ENCODE results near the gene HERPUD2. TPM values are rescaled to one million over a fixed set of nuclear protein-coding genes. Genes with fewer than 3 reads are reported as not detected.
"Not testable (repeated sequence)": the region's sequence is repeated elsewhere in the genome, so short reads cannot be mapped to it uniquely, and the experiment has no call there.

The HERPUD2 gene
- total and polyA plus RNA-seq, 2 of the 8 experiments (the other 6 are each of a cell fraction or from before 2014, with no cell fraction given): 18.3 to 27.3 TPM

DNA sequence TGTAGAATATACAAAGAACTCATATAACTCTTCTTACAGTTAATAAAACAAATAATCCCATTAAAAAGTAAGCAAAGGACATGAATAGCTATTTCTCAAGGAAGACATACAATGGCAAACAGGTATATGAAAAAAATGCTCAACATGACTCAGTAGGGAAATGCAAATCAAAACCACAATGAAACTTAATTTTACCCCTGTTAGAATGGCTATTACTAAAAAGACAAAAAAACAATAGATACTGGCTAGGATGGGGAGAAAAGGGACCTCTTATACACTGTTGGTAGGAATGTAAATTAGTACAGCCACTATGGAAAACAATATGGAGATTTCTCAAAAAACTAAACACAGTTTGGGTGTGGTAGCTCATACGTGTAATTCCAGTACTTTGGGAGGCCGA, 37.8 kb downstream of the HERPUD2 start:
- no peaks in the 10 kb centered on the region for H3K27me3 ChIP-seq (replicated peaks in 1 of 4; ENCODE audit: control insufficient read depth in 3 of 4, extremely low read depth in 1 of 4, insufficient read depth in 3 of 4, low read length in 3 of 4)
- H3K14ac ChIP-seq (ENCODE audit: insufficient read length): no peak overlapping the region
- POLR2A ChIA-PET (ENCODE audit: partially characterized antibody): no interaction called here
- FAIRE-seq (no peak), DNase-seq (ENCODE audit: low read depth in 1 of 2, low spot score in 2 of 2) (no peak)
- no peak overlapping the region for H3K9ac ChIP-seq (replicated peaks in 1 of 4; ENCODE audit: extremely low read depth in 1 of 4, low read depth in 3 of 4, low read length in 3 of 4)
- no peaks in the 10 kb centered on the region; a peak in 1 of 8 replicates for H3K36me3 ChIP-seq (ENCODE audit: control insufficient read depth in 2 of 4, insufficient read depth in 4 of 4, low read length in 3 of 4)
- no peaks in the 10 kb centered on the region for H3K9me3 ChIP-seq (ENCODE audit: insufficient read depth in 2 of 2, low read depth in 1 of 2, low read length in 1 of 2)
- no peak overlapping the region for H2AK5ac ChIP-seq (ENCODE audit: low read depth, low read length)
- H2AFZ ChIP-seq (ENCODE audit: low read length): no peak overlapping the region
- no peak overlapping the region for H3K4me2 ChIP-seq (ENCODE audit: insufficient read depth in 1 of 2, low read depth in 2 of 2, low read length in 2 of 2)
- H4K8ac ChIP-seq (ENCODE audit: extremely low read depth, insufficient read depth, low read length): no peak overlapping the region
- TF ChIP-seq JUND (IDR thresholded peaks at IDR 0.05; ENCODE audit: low read length) (no peak), ZNF274 (IDR thresholded peaks at IDR 0.05; ENCODE audit: borderline replicate concordance, extremely low read depth, low read length) (no peak)
- no peak overlapping the region for H2BK15ac ChIP-seq (ENCODE audit: low read length)
- H2BK20ac ChIP-seq (ENCODE audit: low read length): no peak overlapping the region
- WGBS, 2 experiments (ENCODE audit: extremely low coverage in 1 of 2, insufficient coverage in 1 of 2, insufficient read length in 1 of 2, insufficient replicate concordance in 2 of 2, low coverage in 1 of 2, low lambda C conversion rate in 2 of 2, missing lambda C conversion rate in 1 of 2): 86% methylated on average over 2 of the region's 2 CpGs; no CpG with 5 or more reads in 1 of the 2 experiments
- H2BK12ac ChIP-seq (ENCODE audit: low read depth, low read length): no peak overlapping the region
- no peak overlapping the region for H2BK120ac ChIP-seq (replicated peaks; ENCODE audit: low read depth, low read length)
- H3K23me2 ChIP-seq (ENCODE audit: low read depth, low read length): no peaks in the 10 kb centered on the region
- no peak overlapping the region for H3K56ac ChIP-seq (replicated peaks; ENCODE audit: insufficient read length, low read depth, low read length)
- H4K20me1 ChIP-seq (replicated peaks in 1 of 2; ENCODE audit: control insufficient read depth in 1 of 2, insufficient read depth in 2 of 2, low read length in 2 of 2): no peaks in the 10 kb centered on the region
- no peak overlapping the region for H4K5ac ChIP-seq (ENCODE audit: insufficient read length, low read depth, low read length)
- H4K91ac ChIP-seq (replicated peaks; ENCODE audit: insufficient read length, low read length): no peak overlapping the region
- no peaks in the 10 kb centered on the region for H3K79me1 ChIP-seq (ENCODE audit: low read depth, low read length)
- H3K4ac ChIP-seq (replicated peaks; ENCODE audit: insufficient read length, low read depth, low read length): no peak overlapping the region
- no peak overlapping the region for H2BK5ac ChIP-seq (ENCODE audit: low read depth, low read length)
- CTCF ChIA-PET (ENCODE audit: partially characterized antibody): no interaction called here
- no peak overlapping the region for H3K18ac ChIP-seq (ENCODE audit: extremely low read depth, low read length)
- H3K27ac ChIP-seq (ENCODE audit: low read depth, low read length): no peak overlapping the region
- no peaks in the 10 kb centered on the region for H3K4me1 ChIP-seq (replicated peaks in 1 of 4; ENCODE audit: control insufficient read depth in 3 of 4, insufficient read depth in 4 of 4, low read length in 3 of 4)
- H3K79me2 ChIP-seq (ENCODE audit: control insufficient read depth in 1 of 2, insufficient read depth in 2 of 2, low read length in 2 of 2): peaks cover 0 to 14% of the 10 kb centered on the region in 2 experiments; a peak in 2 of 4 replicates
- no peak overlapping the region for H3K4me3 ChIP-seq (ENCODE audit: extremely low read depth in 1 of 4, insufficient read depth in 2 of 4, low read depth in 3 of 4, low read length in 4 of 4)
- H3K23ac ChIP-seq (ENCODE audit: insufficient read length): no peak overlapping the region

DNA sequence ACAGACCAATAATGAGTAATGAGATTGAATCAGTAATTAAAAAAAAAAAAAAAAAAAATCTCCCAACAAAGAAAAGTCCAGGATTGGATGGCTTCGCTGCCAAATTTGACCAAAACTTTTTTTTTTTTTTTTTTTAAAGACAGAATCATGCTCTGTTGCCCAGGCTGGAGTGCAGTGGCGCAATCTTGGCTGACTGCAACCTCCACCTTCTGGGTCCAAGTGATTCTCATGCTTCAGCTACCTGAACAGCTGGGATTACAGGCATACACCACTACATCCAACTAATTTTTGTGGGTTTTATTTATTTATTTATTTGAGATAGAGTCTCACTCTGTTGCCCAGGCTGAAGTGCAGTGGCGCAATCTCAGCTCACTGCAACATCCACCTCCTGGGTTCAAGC, 40.4 kb downstream of the HERPUD2 start:
- H3K79me2 ChIP-seq (ENCODE audit: control insufficient read depth in 1 of 2, insufficient read depth in 2 of 2, low read length in 2 of 2): peaks cover 0 to 24% of the 10 kb centered on the region in 2 experiments; a peak in 2 of 4 replicates
- ChIA-PET POLR2A (ENCODE audit: partially characterized antibody) (interaction anchor here (0.8 kb wide), 1 partner anchor 53 kb away, joined by 4 read pairs; no protein-coding TSS in a partner anchor), CTCF (ENCODE audit: partially characterized antibody) (interaction anchor here (0.6 kb wide), 2 partner anchors 1216 to 1486 kb away, joined by 3 to 4 read pairs; no protein-coding TSS in a partner anchor)
- H3K4ac ChIP-seq (replicated peaks; ENCODE audit: insufficient read length, low read depth, low read length); H4K8ac ChIP-seq (ENCODE audit: extremely low read depth, insufficient read depth, low read length); H2BK20ac ChIP-seq (ENCODE audit: low read length); H3K27me3 ChIP-seq (replicated peaks in 1 of 4; ENCODE audit: control insufficient read depth in 3 of 4, extremely low read depth in 1 of 4, insufficient read depth in 3 of 4, low read length in 3 of 4); H3K23me2 ChIP-seq (ENCODE audit: low read depth, low read length); H3K23ac ChIP-seq (ENCODE audit: insufficient read length); H4K20me1 ChIP-seq (replicated peaks in 1 of 2; ENCODE audit: control insufficient read depth in 1 of 2, insufficient read depth in 2 of 2, low read length in 2 of 2); H3K14ac ChIP-seq (ENCODE audit: insufficient read length); H3K79me1 ChIP-seq (ENCODE audit: low read depth, low read length); H4K5ac ChIP-seq (ENCODE audit: insufficient read length, low read depth, low read length); H2BK12ac ChIP-seq (ENCODE audit: low read depth, low read length); H3K56ac ChIP-seq (replicated peaks; ENCODE audit: insufficient read length, low read depth, low read length); H3K18ac ChIP-seq (ENCODE audit: extremely low read depth, low read length); H3K27ac ChIP-seq (ENCODE audit: low read depth, low read length); H3K4me3 ChIP-seq (ENCODE audit: extremely low read depth in 1 of 4, insufficient read depth in 2 of 4, low read depth in 3 of 4, low read length in 4 of 4); H4K91ac ChIP-seq (replicated peaks; ENCODE audit: insufficient read length, low read length); H3K9me3 ChIP-seq (ENCODE audit: insufficient read depth in 2 of 2, low read depth in 1 of 2, low read length in 1 of 2); H2AK5ac ChIP-seq (ENCODE audit: low read depth, low read length); H2BK120ac ChIP-seq (replicated peaks; ENCODE audit: low read depth, low read length); H3K4me2 ChIP-seq (ENCODE audit: insufficient read depth in 1 of 2, low read depth in 2 of 2, low read length in 2 of 2); H3K9ac ChIP-seq (replicated peaks in 1 of 4; ENCODE audit: extremely low read depth in 1 of 4, low read depth in 3 of 4, low read length in 3 of 4); H2BK15ac ChIP-seq (ENCODE audit: low read length); DNase-seq (ENCODE audit: low read depth in 1 of 2, low spot score in 2 of 2); H2AFZ ChIP-seq (ENCODE audit: low read length); FAIRE-seq; H2BK5ac ChIP-seq (ENCODE audit: low read depth, low read length); H3K4me1 ChIP-seq (replicated peaks in 1 of 4; ENCODE audit: control insufficient read depth in 3 of 4, insufficient read depth in 4 of 4, low read length in 3 of 4); H3K36me3 ChIP-seq (ENCODE audit: control insufficient read depth in 2 of 4, insufficient read depth in 4 of 4, low read length in 3 of 4): not testable (repeated sequence)
- 100% methylated on average over 2 of the region's 3 CpGs; no CpG with 5 or more reads in 1 of the 2 experiments for whole genome bisulfite sequencing, 2 experiments (ENCODE audit: extremely low coverage in 1 of 2, insufficient coverage in 1 of 2, insufficient read length in 1 of 2, insufficient replicate concordance in 2 of 2, low coverage in 1 of 2, low lambda C conversion rate in 2 of 2, missing lambda C conversion rate in 1 of 2)

All from H1 (cell line).